CD8-positive, alpha-beta memory T cell (primary cell): ENCODE results near the gene USP9X. TPM values are rescaled to one million over a fixed set of nuclear protein-coding genes. Genes with fewer than 3 reads are reported as not detected.
A peak's percentile ranks its signal among the peaks of the same experiment; 100 is the strongest.

ENCODE experiments used
- CTCF ChIA-PET: fragments of 350-600 bp; sonication (Branson Sonifier 250); formaldehyde crosslinking; loops from one replicate; lab custom pipeline; 2021; ENCODE audit warnings: antibody characterized with exemption; lab: Charles Lee
- POLR2A ChIA-PET: fragments of 350-600 bp; sonication (Branson Sonifier 250); formaldehyde crosslinking; loops from one replicate; lab custom pipeline; 2021; ENCODE audit warnings: antibody characterized with exemption; lab: Charles Lee
- DNase-seq, 5 donors: peaks; one replicate each; pipeline versions ENCODE4 v3.0.0 to v3.0.0-alpha.2; 2020 to 2022; ENCODE audit warnings: mixed read lengths in 1 of 5
- H3K27ac ChIP-seq: one replicate; pipeline ENCODE4 v1.7.0; 2013; ENCODE audit warnings: low read depth, mild to moderate bottlenecking, low read length, moderate library complexity
- H3K27me3 ChIP-seq: 2 replicates; pipeline ENCODE4 v1.7.0; 2013; ENCODE audit warnings: low read length, mild to moderate bottlenecking; ENCODE audit not compliant: insufficient read depth, poor library complexity, severe bottlenecking
- H3K36me3 ChIP-seq: 2 replicates; pipeline ENCODE4 v1.7.0; 2013; ENCODE audit warnings: mild to moderate bottlenecking, low read length, moderate library complexity; ENCODE audit not compliant: insufficient read depth
- H3K4me1 ChIP-seq: 2 replicates; pipeline ENCODE4 v1.7.0; 2013; ENCODE audit warnings: mild to moderate bottlenecking, low read length, moderate library complexity; ENCODE audit not compliant: insufficient read depth
- H3K4me3 ChIP-seq: 2 replicates; pipeline ENCODE4 v1.7.0; 2013; ENCODE audit warnings: mild to moderate bottlenecking, low read length
- H3K9me3 ChIP-seq: 2 replicates; pipeline ENCODE4 v1.7.0; 2013; ENCODE audit warnings: mild to moderate bottlenecking, low read length
- H3K27ac Mint-ChIP-seq, 8 donors: one replicate each; pipeline ENCODE4 v1.8.0; 2020 to 2021; ENCODE audit warnings: mixed read lengths in 8 of 8, mild to moderate bottlenecking in 6 of 8, inconsistent platforms in 3 of 8, moderate library complexity in 3 of 8
- H3K27me3 Mint-ChIP-seq, 2 donors: one replicate each; pipeline ENCODE4 v1.8.0; 2020 to 2021; ENCODE audit warnings: mixed read lengths in 2 of 2, mild to moderate bottlenecking in 1 of 2, moderate library complexity in 1 of 2
- H3K36me3 Mint-ChIP-seq, 3 donors: one replicate each; pipeline ENCODE4 v1.8.0; 2020 to 2021; ENCODE audit warnings: mixed read lengths in 3 of 3, inconsistent platforms in 1 of 3, mild to moderate bottlenecking in 1 of 3
- H3K4me1 Mint-ChIP-seq, 3 donors: one replicate each; pipeline ENCODE4 v1.8.0; 2020 to 2021; ENCODE audit warnings: mixed read lengths in 3 of 3, inconsistent platforms in 1 of 3, mild to moderate bottlenecking in 1 of 3
- H3K4me3 Mint-ChIP-seq, 7 donors: one replicate each; pipeline ENCODE4 v1.8.0; 2020 to 2021; ENCODE audit warnings: mixed read lengths in 7 of 7, mild to moderate bottlenecking in 6 of 7, moderate library complexity in 4 of 7, inconsistent platforms in 2 of 7
- H3K9me3 Mint-ChIP-seq, 5 donors: one replicate each; pipeline ENCODE4 v1.8.0; 2020 to 2022; ENCODE audit warnings: mixed read lengths in 5 of 5, mild to moderate bottlenecking in 3 of 5, moderate library complexity in 2 of 5, inconsistent platforms in 1 of 5
- polyA plus RNA-seq: library from polyadenylated mRNA; unstranded; fragments of 300-500 nt; fragmentation: Illumina TruSeq; gene quantifications from one replicate; pipeline ENCODE4 v1.2.3, GENCODE V29; 2021
- total RNA-seq, 2 experiments: library from RNA; stranded (reverse); gene quantifications; one replicate each; pipeline ENCODE4 v1.2.3, GENCODE V29; 2021

USP9X gene
- total and polyA plus RNA-seq, 3 experiments from 2014 or later, result 27.1 to 54.5 (median 53.7) TPM

DNA sequence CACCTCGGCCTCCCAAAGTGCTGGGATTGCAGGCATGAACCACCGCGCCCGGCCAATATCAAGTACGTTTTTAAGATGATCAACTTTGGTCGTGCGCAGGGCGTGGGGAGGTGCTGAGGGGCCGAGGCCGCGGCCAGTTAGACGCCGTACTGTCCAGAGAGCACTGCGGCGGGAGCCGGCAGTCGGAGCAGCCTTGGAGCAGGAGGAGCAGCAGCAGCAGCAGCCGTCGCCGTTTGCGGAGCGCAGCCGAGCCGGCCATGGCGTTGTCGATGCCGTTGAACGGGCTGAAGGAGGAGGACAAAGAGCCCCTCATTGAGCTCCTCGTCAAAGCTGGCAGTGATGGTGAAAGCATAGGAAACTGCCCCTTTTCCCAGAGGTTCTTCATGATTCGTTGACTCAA, 8.5 kb upstream of the USP9X start:
- Mint-ChIP-seq H3K4me3 (no peak overlapping the region), H3K27me3 (peaks cover 0 to 17% of the 10 kb centered on the region in 2 donors), H3K4me1 (no peaks in the 10 kb centered on the region), H3K27ac (no peak overlapping the region), H3K9me3 (no peaks in the 10 kb centered on the region), H3K36me3 (no peaks in the 10 kb centered on the region)
- Histone ChIP-seq H3K27ac (no peak overlapping the region), H3K9me3 (no peaks in the 10 kb centered on the region), H3K27me3 (no peaks in the 10 kb centered on the region), H3K4me1 (no peaks in the 10 kb centered on the region), H3K36me3 (no peaks in the 10 kb centered on the region), H3K4me3 (no peak overlapping the region)
- CTCF ChIA-PET, result no interaction called here
- no peak for DNase-seq
- POLR2A ChIA-PET, result no interaction called here

DNA sequence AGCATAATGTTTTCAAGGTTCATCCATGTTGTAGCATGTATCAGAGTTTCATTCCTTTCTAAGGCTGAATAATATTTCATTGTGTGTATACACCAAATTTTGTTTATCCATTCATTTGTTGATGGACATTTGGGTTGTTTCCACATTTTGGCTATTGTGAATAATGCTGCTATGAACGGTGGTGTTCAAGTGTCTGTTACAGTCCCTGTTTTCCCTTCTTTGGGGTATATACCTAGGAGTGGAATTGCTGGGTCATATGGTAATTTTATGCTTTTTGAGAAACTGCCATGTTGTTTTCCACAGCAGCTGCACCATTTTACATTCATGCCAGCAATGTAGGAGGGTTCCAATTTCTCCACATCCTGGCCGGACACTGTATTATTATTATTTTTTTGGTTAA, 3.4 kb upstream of the USP9X start:
- Histone ChIP-seq H3K36me3 (no peaks in the 10 kb centered on the region), H3K9me3 (no peaks in the 10 kb centered on the region), H3K27ac (no peak overlapping the region), H3K4me1 (peaks cover 8% of the 10 kb centered on the region), H3K27me3 (no peaks in the 10 kb centered on the region), H3K4me3 (no peak overlapping the region)
- Mint-ChIP-seq H3K4me3 (no peak overlapping the region), H3K4me1 (peaks cover 11 to 16% (median 13%) of the 10 kb centered on the region in 3 donors), H3K27ac (no peak overlapping the region), H3K36me3 (peaks cover 0 to 10% (median 0%) of the 10 kb centered on the region in 3 donors), H3K27me3 (peaks cover 0 to 22% of the 10 kb centered on the region in 2 donors), H3K9me3 (no peaks in the 10 kb centered on the region)
- CTCF ChIA-PET, result no interaction called here
- DNase-seq, result no peak
- POLR2A ChIA-PET, result no interaction called here

GRCh38 chrX:41082783-41083182, 2.5 kb upstream of the USP9X start:
- H3K4me3 Mint-ChIP-seq, result no peak overlapping the region
- CTCF ChIA-PET, result no interaction called here
- no peak for DNase-seq
- H3K27me3 Mint-ChIP-seq, result peaks cover 0 to 20% of the 10 kb centered on the region in 2 donors
- H3K9me3 Mint-ChIP-seq, result no peaks in the 10 kb centered on the region
- peak overlapping the region in 2 of 8 donors; percentile 83 to 91 for H3K27ac Mint-ChIP-seq
- no peaks in the 10 kb centered on the region for H3K9me3 ChIP-seq
- H3K4me1 Mint-ChIP-seq, result peaks cover 14 to 26% (median 21%) of the 10 kb centered on the region in 3 donors
- POLR2A ChIA-PET, result no interaction called here
- H3K27me3 ChIP-seq, result no peaks in the 10 kb centered on the region
- H3K27ac ChIP-seq, result no peak overlapping the region
- peaks cover 8% of the 10 kb centered on the region for H3K4me1 ChIP-seq
- no peaks in the 10 kb centered on the region for H3K36me3 ChIP-seq
- H3K36me3 Mint-ChIP-seq, result peaks cover 0 to 16% (median 2%) of the 10 kb centered on the region in 3 donors
- H3K4me3 ChIP-seq, result no peak overlapping the region

DNA sequence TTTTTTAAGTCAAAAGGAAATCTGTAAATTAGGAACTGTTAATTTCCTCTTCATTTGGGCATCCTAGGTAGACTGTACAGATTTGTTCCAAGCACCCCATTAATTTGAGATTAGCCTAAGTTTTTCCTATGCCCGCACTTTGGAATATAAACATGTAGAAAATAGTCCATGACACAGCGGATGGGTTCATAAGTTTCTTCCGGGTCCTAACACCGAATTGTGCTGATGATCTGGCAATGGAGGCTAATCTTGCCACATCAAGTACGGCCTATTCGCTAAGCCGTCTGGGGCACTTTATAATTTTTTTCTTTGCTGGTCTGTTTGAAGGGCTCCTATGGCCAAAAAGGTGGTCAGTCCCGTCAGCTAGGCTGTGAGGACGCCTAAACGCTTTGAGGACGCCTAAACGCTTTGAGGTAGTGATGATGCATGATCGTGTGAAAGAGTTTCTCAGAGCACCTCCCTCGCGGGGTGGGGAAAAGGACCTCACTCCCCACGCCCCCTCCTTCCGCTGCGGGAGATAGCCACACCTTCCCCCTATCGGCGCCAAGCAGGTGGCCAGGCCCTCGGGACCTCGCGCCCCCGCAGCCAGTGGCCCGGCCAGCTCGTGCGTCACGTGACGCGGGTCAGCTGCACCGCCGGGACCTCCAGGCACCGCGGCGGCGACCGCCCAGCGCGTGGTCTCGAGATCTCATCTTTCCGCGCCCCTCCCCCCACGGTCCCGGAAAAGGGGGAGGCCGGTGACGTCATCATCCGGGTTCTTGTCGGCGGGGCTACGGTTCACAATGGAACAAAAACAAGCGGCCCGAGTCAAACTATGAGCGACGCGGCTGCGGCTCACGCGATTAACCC, 977 bp upstream of the USP9X start:
- Histone ChIP-seq H3K9me3 (no peaks in the 10 kb centered on the region), H3K27me3 (no peaks in the 10 kb centered on the region), H3K36me3 (no peaks in the 10 kb centered on the region), H3K27ac (peak overlapping the region; percentile 96), H3K4me3 (peak overlapping the region; percentile 83), H3K4me1 (peaks cover 15% of the 10 kb centered on the region)
- ChIA-PET POLR2A (interaction anchor here (0.6 to 2.8 kb wide), 12 partner anchors 20 to 349 kb away, joined by 3 to 20 read pairs (median 4); partner anchors contain the start of gene MED14), CTCF (interaction anchor here (1.0 to 2.0 kb wide), 4 partner anchors 31 to 206 kb away, joined by 3 to 9 read pairs (median 3); no protein-coding TSS in a partner anchor)
- Mint-ChIP-seq H3K4me1 (peaks cover 28 to 40% (median 36%) of the 10 kb centered on the region in 3 donors), H3K27ac (peak overlapping the region; percentile 91 to 100 (median 99)), H3K27me3 (peaks cover 0 to 15% of the 10 kb centered on the region in 2 donors), H3K4me3 (peak overlapping the region; percentile 91 to 99 (median 96)), H3K36me3 (peaks cover 0 to 24% (median 9%) of the 10 kb centered on the region in 3 donors), H3K9me3 (no peaks in the 10 kb centered on the region)
- peak; percentile 94 to 99 (median 97) for DNase-seq

DNA sequence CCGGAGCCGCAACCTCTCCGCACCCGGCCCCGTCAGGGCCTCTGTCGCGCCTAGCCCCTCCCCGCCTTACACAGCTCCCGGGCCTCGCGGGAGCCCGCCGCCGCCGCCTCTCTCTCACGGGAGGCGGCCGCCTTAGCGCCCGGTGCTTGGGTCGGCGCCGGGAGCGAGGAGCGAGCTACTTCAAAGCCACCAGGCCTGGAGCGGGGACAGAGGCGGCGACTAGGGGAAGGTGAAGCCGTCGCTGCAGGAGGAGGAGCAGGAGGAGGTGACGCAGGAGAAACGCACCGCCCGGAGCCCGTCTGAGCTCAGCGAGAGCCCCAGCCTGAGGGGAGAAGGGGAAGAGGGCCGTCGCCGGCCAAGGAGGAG, 250 bp downstream of the USP9X start:
- Mint-ChIP-seq H3K4me3 (peak overlapping the region; percentile 91 to 99 (median 96)), H3K27ac (peak overlapping the region; percentile 87 to 100 (median 98)), H3K27me3 (peaks cover 0 to 15% of the 10 kb centered on the region in 2 donors), H3K36me3 (peaks cover 0 to 28% (median 9%) of the 10 kb centered on the region in 3 donors), H3K4me1 (peaks cover 40 to 53% (median 45%) of the 10 kb centered on the region in 3 donors), H3K9me3 (no peaks in the 10 kb centered on the region)
- CTCF ChIA-PET, result interaction anchor here (0.7 to 2.0 kb wide), 3 partner anchors 24 to 138 kb away, joined by 3 to 9 read pairs (median 3); no protein-coding TSS in a partner anchor
- POLR2A ChIA-PET, result interaction anchor here (0.7 to 2.8 kb wide), 14 partner anchors 10 to 350 kb away, joined by 3 to 20 read pairs (median 4); partner anchors contain the start of gene MED14
- no peaks in the 10 kb centered on the region for H3K9me3 ChIP-seq
- H3K4me1 ChIP-seq, result peaks cover 27% of the 10 kb centered on the region
- H3K27me3 ChIP-seq, result no peaks in the 10 kb centered on the region
- peak overlapping the region; percentile 86 for H3K4me3 ChIP-seq
- H3K27ac ChIP-seq, result peak overlapping the region; percentile 96
- peak; percentile 53 to 85 (median 83) for DNase-seq
- no peaks in the 10 kb centered on the region for H3K36me3 ChIP-seq

DNA sequence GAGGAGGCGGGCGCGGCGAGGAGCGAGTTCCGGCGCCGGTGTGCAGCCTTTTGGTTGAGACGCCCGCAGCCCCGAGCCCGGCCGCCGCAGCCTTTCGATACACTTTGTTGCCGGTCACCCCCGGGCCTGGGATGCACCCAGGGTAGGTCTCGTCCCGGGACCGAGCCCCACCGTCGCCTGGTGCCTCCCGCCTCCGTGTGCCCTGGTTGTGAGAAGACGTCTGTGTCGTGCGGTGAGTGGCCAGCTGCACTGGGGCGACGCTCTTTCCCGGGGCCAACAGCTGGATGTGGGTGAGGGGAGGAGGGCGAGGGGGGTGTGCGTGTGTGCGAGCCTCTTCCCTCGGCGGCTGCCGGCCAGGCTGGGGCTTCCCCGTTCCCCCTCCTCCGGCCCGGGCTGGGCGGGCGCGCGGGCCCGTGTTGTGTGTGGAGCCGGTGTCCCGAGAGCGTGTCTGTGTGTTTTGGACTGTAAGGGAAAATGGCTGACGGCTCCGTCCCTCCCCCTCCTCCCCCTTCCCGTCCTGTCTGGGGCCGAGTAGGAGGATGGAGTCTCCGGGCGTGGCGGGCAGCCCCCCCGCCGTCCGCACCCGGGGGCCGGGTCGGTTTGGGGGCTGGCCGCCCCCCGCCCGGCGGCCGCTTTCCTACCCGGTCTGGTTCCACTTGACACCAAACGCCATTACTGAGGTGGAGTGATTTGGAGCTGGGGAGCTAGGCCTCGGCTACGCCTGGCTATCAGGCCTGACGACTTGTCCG, 807 bp downstream of the USP9X start:
- ChIA-PET CTCF (interaction anchor here (0.7 to 2.0 kb wide), 4 partner anchors 24 to 31 kb away, joined by 3 to 9 read pairs (median 4); no protein-coding TSS in a partner anchor), POLR2A (interaction anchor here (0.6 to 2.8 kb wide), 13 partner anchors 10 to 351 kb away, joined by 3 to 20 read pairs (median 4); partner anchors contain the start of gene MED14)
- Histone ChIP-seq H3K4me3 (peak overlapping the region; percentile 86), H3K27me3 (no peaks in the 10 kb centered on the region), H3K27ac (peak overlapping the region; percentile 96), H3K9me3 (no peaks in the 10 kb centered on the region), H3K36me3 (no peaks in the 10 kb centered on the region), H3K4me1 (peaks cover 33% of the 10 kb centered on the region)
- Mint-ChIP-seq H3K27ac (peak overlapping the region; percentile 87 to 100 (median 98)), H3K4me1 (peaks cover 45 to 58% (median 48%) of the 10 kb centered on the region in 3 donors), H3K9me3 (no peaks in the 10 kb centered on the region), H3K4me3 (peak overlapping the region; percentile 91 to 99 (median 96)), H3K27me3 (peaks cover 0 to 15% of the 10 kb centered on the region in 2 donors), H3K36me3 (peaks cover 0 to 30% (median 9%) of the 10 kb centered on the region in 3 donors)
- peak in 4 of 5 donors; percentile 14 to 66 (median 35) for DNase-seq

- Mint-ChIP-seq H3K27ac (peak overlapping the region; percentile 76 to 95 (median 85)), H3K4me1 (peaks cover 50 to 64% (median 53%) of the 10 kb centered on the region in 3 donors), H3K27me3 (peaks cover 0 to 13% of the 10 kb centered on the region in 2 donors), H3K9me3 (no peaks in the 10 kb centered on the region), H3K4me3 (peak overlapping the region; percentile 91 to 99 (median 96)), H3K36me3 (peaks cover 0 to 31% (median 11%) of the 10 kb centered on the region in 3 donors)
- Histone ChIP-seq H3K4me1 (peaks cover 38% of the 10 kb centered on the region), H3K4me3 (peak overlapping the region; percentile 86), H3K27me3 (no peaks in the 10 kb centered on the region), H3K27ac (peak overlapping the region; percentile 96), H3K36me3 (no peaks in the 10 kb centered on the region), H3K9me3 (no peaks in the 10 kb centered on the region)
- ChIA-PET CTCF (interaction anchor here (0.9 to 2.2 kb wide), 3 partner anchors 28 to 30 kb away, joined by 3 to 6 read pairs (median 6); no protein-coding TSS in a partner anchor), POLR2A (interaction anchor here (0.6 to 2.8 kb wide), 5 partner anchors 23 to 351 kb away, joined by 3 to 20 read pairs (median 5); partner anchors contain the start of gene MED14)
- no peak for DNase-seq
Observed at GRCh38 chrX:41086627-41086932, 1.3 kb downstream of the USP9X start.
